GM18951 (cell line): ENCODE data around the gene ZBP1.

Experiments used
- POLR2A ChIP-seq: IDR thresholded peaks from 4 replicates; pipeline ENCODE4 v1.6.1; 2011; ENCODE audit warnings: mild to moderate bottlenecking; ENCODE audit not compliant: insufficient read length, insufficient read depth; ENCODE audit errors: extremely low read depth
- in situ Hi-C: fragments of 300-500 bp; cut with MboI; formaldehyde crosslinking; loops from one replicate; pipeline ENCODE4 v1.12.0; 2022; ENCODE audit warnings: low sequenced_read_pairs, mixed read lengths, inconsistent platforms; ENCODE audit not compliant: unreplicated experiment

The ZBP1 gene

DNA sequence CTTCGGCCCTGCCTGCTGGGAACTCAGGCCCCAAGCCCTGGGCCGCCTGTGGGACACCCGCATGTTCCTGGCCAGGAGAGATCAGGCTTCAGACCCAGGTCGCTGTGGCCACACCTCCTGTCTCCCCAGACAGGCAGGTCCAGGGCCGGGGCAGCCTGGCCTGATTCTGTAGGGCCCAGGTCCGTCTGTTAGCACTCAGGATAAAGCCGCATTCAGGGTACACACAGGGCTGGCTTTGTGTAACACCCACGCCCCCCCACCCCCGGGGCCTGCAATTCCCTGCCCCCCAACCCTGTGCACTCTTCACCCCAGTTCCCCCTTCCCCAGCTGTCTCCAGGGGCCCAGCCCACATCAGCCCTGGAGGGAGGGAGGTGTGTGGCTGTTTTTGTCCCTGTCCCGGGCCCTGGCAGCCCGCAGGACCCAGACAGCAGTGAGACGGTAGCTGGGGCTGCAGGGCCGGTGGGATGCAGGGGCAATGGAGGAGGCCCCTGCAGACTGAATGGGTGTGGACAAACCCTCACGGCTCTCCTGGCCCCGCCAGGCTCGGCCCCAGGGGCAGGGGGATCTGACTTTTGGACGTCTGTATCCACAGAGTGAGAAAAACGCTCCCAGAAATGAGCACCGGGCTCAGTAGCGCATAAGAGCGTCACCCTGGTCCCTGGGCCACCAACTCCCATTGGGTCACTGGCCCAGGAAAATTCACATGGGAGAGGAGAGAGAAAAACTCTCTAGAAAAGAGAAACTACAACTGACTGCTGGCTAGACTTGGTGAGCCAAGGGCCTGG is 42.4 kb upstream of the ZBP1 start:
- in situ Hi-C loops, result no loop called here

DNA sequence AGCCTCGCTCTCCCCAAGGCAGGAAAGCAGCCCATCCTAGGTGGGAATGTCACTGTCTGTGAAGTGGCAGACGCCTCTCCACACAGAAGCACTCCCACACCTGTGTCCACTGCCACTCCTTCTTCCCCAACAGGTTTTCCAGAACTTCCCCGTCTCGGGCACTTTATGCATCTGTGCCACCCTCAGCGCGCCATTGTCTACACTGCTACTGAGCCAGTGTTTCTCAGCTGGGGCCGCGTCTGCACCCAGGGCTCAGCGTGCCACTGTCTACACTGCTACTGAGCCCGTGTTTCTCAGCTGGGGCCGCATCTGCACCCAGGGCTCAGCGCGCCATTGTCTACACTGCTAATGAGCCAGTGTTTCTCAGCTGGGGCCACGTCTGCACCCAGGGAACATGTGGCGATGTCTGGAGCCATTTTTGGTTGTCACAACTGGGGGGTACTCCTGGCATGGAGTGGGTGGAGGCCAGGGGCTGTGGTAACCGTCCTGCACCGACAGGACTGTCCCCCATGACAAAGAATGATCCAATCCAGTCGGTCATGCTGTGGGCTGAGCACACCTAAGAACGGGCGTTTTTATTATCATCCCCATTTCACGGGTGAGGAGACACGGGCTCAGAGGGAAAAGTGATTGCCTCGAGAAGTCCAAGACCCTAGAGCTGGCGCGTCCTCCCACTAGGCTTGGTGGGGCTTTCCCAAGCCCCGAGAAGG is 41.7 kb upstream of the ZBP1 start:
- TF ChIP-seq POLR2A, result no peak
- in situ Hi-C loops, result no loop called here

More for the DNA sequence above, 42.4 kb upstream of the ZBP1 start:
- TF ChIP-seq POLR2A, result no peak

DNA sequence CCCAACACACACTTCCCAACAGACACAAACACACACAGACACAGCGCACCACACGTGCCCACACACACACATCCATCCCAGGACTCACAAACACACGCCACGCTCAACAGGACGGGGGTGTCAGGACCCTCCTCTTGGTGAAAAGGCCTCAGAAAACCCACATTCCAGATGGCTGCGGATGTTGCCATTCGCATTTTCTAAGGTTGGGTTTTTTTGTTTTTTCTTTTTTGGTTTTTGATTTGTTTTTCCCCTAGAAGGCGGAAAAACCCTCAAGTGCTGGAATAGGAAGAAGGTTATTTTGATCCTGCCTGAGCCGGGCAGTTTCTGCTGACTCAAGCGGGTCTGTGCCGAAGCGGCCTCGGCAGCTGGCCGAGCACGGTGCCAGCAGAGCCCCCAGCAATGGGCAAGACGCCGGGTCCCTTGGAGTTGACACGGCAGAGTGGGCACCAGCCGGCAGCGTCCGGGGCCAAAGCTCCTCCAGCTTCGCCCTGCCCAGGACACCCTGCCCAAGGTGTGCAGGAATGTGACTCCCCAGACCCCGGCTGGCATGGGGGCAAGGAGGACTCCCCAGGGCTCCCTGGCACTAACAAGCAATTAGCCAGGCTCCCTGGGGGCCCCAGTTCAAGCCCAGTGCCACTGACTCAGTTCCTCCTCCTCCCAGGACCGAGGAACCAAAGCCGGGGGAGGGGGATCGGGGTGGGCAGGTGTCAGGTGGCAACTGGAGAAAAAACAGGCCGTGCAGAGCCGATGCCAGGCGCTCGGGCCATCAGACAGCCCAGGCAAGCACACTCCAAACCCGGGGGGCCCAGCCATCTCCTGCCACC is 40.9 kb upstream of the ZBP1 start:
- in situ Hi-C loops, result no loop called here
- no peak for TF ChIP-seq POLR2A

DNA sequence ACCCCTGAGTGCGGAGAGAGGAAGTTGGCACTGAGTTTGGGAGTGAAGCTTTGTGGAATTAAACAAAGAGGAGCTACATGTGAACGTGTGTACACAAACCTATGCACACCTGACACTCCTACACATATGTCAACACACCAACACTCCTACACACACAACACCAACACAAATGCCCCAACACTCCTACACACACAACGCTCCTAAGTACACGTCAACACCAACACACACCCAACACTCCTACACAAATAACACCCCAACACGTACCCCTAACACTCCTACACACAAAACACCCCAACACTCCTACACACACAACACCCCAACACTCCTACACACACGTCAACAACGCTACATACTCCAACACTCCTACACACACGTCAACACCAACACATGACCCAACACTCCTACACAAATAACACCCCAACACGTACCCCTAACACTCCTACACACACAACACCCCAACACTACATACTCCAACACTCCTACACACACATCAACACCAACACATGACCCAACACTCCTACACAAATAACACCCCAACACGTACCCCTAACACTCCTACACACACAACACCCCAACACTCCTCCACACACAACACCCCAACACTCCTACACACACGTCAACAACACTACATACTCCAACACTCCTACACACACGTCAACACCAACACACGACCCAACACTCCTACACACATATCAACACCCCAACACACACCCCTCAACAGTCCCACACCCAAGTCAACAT is 40.1 kb upstream of the ZBP1 start:
- TF ChIP-seq POLR2A, result no peak
- in situ Hi-C loops, result no loop called here

DNA sequence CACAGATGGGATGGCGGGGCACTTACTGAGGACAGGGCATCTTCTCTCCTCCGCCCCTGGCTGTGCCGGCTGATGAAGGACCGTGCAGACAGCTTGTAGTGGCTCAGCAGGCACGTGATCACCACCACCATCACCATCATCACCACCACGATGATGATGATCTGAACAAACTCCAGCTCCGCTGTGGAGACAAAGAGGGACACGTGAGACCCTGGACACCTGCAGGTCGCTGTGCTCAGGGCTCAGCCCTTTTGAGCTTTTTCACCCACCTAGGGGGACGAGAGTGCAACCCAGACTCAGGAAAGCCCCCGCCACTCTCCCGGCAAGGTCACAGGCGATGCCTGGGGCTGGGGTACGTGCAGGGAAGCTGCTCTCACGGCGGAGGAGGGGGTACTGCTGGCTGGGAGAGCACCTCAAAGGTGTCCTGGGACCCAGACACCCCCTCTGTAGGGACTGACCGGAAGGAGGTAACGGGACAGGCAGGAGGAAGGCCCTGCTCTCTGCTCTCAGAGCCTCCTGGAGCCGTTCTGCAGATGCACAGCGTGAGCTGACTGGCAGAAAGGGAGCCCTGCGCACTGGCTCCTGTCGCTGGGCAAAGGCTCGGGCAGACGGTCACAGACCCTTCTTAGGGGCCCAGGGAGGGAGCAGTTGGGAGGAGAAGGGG is 39.4 kb upstream of the ZBP1 start:
- TF ChIP-seq POLR2A, result no peak
- in situ Hi-C loops, result no loop called here

DNA sequence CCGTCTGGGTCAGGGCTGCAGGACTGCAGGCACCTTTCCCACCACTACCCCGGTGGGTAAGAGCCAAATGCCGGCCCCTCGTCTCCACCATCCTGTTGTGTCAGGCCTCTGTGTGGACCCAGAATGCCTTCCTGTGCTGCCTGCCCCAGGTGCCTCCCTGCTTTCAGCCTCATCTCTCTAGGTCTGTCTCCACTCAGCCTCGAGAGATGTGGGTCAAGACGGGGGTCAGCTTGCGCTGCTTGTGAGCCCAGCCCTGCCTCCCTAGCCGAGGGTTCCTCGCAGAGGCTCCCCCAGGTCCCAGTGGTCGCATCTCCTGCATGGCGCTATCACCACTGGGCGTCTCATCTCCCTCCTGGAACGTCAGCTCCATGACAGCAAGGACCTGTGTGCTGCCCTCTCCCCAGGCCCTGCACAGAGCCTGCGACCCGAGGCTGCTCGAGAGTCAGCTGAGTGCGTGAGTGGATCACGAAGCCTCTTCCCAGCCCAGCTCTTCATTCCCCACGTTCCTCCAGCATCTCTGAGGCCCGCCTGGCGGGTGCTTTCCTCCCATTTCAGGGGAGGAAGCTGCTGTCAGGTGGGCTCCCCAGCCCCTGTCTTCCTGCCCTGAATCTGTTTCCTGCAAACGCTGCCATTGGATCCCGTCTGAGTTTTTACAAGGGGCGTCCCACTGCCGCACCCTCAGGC is 38.7 kb upstream of the ZBP1 start:
- in situ Hi-C loops, result no loop called here

DNA sequence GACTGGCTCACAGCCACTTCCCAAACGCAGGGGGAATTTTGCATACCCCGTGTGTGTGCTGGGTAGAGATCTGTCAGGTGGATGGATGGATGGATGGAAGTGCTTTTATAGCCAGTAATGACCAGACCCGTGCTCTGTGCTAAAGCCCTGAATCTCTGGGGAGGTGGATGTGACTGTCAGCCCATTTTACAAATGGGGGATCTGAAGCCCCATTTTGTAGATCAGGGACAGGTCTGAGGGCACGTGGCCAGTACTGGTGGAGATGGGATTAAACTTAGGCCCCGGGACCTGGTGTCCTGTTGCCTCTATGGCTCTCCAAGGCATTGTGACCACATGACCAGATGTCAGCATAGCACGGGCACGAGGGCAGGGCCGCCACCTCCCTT is 38.2 kb upstream of the ZBP1 start:
- TF ChIP-seq POLR2A, result no peak
- in situ Hi-C loops, result no loop called here

More for the DNA sequence above, 38.7 kb upstream of the ZBP1 start:
- TF ChIP-seq POLR2A, result no peak

DNA sequence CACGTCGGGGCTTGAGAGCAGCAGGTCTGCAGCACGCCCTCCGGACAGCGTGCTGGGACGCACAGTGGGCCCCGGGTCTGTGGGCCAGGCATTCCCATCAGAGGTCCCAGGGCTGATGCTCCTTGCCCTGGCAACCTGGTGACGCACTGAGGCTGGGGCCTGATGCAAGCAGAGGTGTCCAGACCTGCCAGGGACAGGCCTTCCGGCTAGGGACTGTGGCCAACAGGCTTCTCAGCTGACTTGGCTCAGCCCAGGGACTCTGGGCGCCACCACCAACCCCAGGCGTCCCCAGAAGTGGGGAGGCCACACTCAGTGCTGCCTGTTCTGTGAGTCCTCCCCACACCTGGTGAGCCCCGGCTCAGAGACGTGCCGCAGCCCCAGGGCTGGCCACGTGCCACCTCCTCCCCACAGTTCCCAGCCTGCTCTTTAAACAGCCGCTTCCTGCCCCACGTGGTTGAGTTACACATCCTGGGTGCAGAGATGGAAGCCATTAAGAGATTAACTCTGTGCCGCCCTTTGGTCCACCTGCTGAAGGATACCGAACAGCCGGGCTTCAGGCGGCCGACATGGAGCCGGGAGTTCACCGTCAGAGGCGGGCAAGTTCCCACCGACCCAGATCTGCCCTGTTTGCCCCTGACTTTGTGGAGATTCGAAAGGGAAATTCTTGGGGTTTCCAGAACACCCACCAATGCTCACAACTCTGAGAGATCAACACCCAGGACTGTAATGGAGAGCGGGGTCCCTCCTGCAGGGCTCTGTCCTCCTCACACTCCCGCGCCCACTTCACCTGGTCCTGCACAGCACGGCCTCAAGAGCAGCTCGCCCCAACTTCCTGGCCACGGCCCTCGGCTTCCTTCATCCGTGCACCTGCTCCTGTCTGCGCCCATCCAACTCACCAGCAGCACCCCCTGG is 37.6 kb upstream of the ZBP1 start:
- in situ Hi-C loops, result no loop called here
- TF ChIP-seq POLR2A, result no peak

DNA sequence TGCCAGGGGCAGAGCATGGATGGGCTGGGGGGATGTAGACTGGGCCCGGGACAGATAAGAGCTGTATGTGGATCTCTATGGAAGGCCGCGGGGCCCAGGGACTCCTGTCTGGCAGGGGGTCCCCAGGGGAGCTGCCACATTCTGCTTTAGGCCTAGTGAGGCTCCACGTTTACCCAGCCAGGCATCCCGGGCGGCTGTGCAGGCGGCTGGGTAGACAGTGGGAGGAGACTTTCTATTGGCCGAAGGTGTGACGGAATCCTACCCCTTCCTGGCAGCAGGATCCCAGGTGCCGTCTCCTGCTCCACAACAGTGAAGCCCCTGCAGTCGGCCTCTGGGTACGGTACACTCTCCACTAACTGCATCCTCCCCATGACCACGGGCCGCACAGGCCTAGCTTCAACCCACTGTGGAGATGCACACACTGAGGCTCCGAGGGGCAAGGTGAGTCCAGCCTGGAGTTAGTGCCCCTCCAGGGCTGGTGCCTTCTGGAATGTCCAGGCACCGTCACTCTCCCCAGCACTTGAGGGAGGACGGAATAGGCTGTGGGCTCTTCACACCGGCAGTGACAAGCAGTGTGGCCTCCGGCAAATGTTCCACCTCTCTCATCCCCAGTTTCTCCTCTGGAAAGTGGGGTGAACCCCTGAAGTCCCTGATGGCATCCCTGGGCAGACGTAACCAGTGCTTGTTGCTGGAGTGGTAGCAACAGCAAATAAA is 36.8 kb upstream of the ZBP1 start:
- TF ChIP-seq POLR2A, result no peak
- in situ Hi-C loops, result no loop called here

DNA sequence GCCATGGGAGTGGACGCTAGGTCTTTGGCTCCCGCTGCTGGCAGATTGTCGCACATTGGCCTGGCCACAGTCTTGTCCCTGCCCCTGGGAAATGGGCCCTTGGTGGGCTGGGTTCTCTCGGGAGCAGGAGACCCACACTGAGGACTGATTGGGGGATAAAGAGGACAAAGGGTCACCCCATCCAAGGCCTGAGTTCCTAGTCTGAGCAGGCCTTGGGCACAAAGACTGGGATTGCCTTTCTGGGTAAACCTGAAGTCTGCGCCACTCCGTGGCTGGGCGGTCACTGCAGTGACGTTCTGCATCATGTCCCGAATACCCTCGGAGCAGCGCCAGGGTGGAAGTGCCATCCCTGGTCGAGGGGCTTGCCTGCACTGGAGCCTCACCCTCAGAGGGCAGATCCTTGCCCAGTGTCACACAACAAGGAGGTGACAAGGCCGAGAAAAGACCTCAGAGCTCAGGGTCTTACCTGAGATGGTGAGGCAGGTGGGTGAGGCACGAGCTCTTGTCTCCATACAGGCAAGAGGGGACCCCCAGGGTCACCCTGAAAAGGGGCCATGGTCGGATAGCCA is 36.1 kb upstream of the ZBP1 start:
- TF ChIP-seq POLR2A, result no peak
- in situ Hi-C loops, result no loop called here

DNA sequence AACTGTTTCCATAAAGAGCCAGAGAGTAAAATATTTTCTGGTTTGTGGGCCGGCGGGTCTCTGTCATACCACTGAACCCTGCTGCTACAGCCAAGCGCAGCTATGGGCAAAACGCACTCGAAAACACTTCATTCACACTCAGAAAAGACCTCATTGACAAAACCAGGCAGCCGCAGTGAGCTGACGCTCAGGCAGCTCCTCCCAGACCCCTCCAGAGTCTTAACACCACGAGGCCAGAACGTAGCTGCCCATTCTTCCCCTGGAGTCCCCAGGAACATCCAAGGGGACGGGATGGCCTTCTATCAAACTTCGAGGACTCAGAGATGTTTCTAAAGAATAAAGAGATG is 35.6 kb upstream of the ZBP1 start:
- in situ Hi-C loops, result no loop called here
- TF ChIP-seq POLR2A, result no peak
